Caki2 (cell line): ENCODE results near the gene MVP. TPM values are rescaled to one million over a fixed set of nuclear protein-coding genes. Genes with fewer than 3 reads are reported as not detected.
A peak's percentile ranks its signal among the peaks of the same experiment; 100 is the strongest.
"Not testable (repeated sequence)": the region's sequence is repeated elsewhere in the genome, so short reads cannot be mapped to it uniquely, and the experiment has no call there.

ENCODE experiments used
- DNase-seq: peaks from one replicate; pipeline ENCODE4 v3.0.0-alpha.2; 2015; ENCODE audit warnings: low read depth
- in situ Hi-C: cut with HindIII; loops from 2 replicates; pipeline ENCODE4 v1.10.0; 2016; ENCODE audit warnings: low sequenced_read_pairs, low pct_unique_long_range_greater_than_20kb, mixed read lengths
- total RNA-seq: library from RNA; depleted of rRNA; stranded (reverse); fragments of >200 nt; shearing (Covaris generic); gene quantifications from 2 replicates; pipeline ENCODE4 v1.2.3, GENCODE V29; 2014; ENCODE audit warnings: low replicate concordance

The MVP gene
- total RNA-seq, 1 experiment from 2014 or later = 291 TPM

DNA sequence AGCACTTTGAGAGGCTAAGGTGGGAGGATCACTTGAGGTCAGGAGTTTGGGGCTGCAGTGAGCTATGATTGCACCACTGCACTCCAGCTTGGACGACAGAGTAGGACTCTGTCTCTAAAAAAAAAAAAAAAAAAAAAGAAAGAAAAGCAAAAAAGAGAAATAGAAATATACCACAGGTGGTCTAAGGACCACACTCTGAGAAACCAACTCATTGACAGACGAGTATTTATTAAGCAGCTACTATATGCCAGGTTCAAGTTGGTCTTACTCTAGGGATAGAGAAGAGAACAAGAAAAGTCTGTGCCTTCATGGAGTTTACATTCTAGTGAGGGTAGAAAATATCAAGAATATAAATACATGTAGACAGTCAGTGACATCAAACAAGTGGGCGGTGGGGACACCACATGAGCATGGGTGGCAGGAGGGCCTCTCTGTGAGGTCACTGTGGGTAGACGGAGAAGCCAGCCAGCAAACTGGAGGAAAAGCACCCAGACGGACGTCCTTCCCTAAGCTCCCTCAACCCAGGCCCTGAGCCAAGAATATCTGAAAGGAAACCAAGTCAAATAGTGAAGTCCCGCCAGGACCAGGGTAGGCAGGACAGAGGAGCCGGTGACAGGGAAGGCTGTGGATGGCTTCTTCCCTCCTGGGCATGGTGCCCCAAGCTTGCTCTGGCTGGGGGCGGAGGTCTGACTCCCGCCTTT lies 38.0 kb downstream of the MVP start:
- in situ Hi-C loops = no loop called here
- DNase-seq = no peak

DNA sequence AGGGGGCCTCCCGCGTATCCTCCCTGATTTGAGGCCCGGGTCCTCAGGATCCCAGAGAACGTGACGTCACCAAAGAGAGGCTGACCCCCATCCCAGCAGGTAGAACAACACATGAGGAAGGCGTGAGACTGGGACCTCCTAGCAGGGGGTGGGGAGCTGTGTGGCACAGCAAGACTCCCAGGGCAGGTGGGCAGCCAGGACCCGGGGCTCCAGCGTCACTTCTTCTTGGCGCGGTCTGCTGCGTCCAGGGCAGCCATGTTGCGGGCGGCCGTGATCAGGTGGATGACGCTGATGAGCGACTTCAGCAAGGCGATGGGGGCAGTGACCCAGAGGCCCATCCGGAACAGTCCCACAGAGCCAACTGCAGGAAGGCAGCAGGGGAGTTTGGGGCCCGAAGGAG lies 38.7 kb downstream of the MVP start:
- in situ Hi-C loops = no loop called here
- no peak for DNase-seq

DNA sequence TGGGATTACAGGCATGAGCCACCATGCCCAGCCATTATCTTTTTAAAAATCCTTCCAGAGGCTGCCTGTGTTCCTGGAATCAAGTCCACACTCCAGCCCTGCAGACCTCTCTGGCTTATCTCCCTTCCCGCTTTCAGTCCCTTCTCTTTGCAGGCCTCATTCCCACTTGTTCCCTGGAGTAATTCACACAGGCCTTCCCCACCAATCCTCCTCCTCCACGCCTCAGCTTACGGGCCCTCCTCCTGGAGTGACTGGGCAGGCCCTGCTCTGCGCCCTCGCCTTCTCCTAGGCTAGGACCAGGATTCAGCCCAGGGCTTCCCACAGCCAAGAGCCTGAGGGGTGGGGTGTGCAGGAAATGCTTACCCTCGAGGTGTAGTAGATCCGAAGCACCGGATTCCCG lies 40.0 kb downstream of the MVP start:
- in situ Hi-C loops = no loop called here
- no peak for DNase-seq

DNA sequence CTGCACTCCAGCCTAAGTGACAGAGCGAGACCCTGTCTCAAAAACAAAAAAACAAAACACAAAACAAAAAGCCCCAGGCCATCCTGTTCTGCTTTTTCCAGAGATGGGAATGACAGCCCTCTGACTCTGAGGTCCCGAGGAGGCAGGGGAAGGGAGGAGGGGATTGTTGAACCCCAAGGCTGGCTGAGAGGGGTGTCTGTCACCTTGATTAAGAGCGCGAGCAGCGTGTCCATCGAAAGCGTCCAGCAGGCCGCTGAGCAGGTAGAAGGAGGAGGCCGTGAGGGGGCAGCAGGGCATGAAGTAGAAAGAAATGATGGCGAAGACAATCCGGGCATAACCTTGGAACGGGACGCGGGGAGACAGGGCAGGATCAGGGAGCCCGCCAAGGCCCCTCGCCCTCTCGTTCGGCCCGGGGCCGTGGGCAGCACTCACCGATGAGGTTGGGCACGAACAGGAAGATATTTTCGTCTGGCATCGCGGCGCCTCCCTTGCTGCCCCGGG lies 42.2 kb downstream of the MVP start:
- in situ Hi-C loops = no loop called here
- DNase-seq = peak; percentile 55

DNA sequence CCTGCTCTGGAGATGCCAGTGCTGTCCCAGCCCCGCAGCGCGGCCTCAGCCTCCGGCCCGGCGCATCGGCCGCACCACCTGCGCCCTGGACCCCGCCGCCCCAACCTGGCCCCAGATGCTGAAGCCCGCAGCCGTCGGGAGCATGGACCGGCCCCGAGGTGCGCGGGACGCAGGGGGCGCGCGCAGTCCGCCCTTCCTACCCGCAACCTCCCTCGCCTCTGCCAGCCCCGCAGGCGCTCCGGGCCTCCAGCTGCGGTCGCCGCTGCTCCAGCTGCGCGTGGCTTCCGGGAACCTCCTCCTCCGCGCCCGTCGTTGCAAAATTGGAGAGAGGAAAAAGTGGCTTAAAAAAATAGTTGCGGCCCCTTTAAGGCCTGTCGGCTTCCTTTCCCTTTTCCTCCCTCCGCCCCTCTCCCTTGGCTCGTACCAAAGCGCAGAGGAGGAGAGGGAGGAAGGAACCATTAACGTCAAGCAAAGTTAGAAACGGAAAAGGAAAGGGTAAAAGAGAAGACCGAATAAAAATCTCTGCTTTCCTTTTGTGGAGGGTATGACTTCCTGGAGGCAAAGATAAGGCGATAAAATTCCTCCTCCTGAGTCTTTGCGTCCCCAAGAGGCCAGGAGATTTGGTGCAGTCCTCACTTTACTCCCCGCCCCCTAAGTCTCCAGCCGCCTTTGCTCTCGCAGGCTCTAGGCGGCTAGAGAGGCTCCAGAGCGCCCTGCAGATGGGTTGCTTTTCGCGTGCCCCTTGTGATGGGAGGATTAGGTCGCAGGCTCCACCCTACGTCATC lies 42.8 kb downstream of the MVP start, which contains the start of gene CDIPT:
Gene CDIPT (minus strand): TSS at position 343 of the 785 bp plus-strand sequence. CDS start 369 bp downstream, outside the sequence.
- in situ Hi-C loops = no loop called here
- DNase-seq = peak; percentile 98

DNA sequence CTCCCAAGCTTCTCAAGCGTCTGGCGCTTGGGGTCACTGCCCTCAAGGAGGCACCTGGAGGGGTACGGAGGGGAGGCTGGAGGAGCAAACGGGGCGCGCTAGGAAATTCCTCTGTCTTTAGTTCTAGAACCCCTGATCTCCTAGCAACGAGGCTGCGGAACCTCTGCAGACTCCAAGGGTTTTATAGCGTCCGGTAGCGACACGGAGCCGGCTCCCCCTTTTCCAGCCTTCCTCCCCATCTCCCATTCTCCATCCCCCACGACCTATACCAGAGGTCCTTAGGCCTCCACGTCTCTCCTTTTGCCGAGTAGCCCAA lies 43.4 kb downstream of the MVP start:
- in situ Hi-C loops = no loop called here
- no peak for DNase-seq

DNA sequence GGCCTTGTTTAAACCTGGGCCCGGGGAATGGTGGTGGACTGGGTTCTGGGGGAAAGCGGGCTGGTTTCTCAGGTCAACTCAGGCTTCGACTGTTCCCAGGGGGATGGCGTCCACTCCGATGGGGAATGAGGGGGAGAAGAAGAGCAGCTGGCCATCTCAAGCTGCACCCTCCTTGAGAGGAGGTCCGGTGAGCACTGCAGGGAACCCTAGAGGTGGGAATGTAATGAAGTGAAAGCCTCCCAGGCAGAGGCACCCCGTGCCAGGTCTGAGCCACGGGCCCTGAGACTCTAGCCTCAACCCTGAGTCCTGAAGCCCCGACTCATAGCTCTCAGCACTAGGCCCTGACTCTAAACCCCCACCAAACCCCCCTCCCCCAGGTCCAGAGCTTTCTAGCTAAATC lies 43.9 kb downstream of the MVP start:
- DNase-seq = no peak
- in situ Hi-C loops = no loop called here

DNA sequence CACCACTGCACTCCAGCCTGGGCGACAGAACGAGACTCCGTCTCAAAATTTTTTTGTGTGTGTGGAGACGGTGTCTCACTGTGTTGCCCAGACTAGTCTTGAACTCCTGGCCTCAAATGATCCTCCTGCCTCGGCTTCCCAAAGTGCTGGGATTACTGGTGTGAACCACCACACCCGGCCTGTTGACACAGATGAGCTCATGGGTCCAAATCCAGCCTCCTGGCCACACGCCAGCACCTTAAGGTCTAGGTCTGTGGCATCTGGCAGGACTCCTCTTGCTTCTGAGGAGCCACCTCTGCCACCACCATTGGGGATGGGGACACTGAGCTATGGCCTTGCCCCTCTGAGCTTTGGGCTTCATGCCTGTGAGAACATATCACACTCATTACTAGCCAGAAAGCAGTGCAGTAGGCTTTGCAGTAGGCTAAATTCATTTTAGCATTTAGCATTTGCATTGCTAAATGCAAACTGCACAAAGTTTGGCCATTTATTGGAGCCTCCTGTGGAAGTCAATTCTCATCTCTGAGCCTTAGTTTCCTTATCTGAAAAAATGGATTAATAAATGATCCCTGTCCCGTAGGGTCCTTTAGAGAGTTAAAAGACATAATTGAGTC lies 48.2 kb downstream of the MVP start:
- no peak for DNase-seq
- in situ Hi-C loops = no loop called here

DNA sequence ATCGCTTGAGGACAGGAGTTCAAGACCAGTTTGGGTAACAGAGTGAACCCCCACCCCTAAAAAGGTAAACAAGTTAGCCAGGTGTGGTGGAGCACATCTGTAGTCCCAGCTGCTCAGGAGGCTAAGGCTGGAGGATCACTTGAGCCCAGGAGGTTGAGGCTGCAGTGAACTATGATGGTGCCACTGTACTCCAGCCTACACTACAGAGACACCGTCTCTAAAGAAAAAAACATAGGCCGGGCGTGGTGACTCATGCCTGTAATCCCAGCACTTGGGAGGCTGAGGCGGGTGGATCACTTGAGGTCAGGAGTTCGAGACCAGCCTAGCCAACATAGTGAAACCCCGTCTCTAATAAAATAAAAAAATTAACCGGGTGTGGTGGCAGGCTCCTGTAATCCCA lies 48.8 kb downstream of the MVP start:
- in situ Hi-C loops, DNase-seq: not testable (repeated sequence)

DNA sequence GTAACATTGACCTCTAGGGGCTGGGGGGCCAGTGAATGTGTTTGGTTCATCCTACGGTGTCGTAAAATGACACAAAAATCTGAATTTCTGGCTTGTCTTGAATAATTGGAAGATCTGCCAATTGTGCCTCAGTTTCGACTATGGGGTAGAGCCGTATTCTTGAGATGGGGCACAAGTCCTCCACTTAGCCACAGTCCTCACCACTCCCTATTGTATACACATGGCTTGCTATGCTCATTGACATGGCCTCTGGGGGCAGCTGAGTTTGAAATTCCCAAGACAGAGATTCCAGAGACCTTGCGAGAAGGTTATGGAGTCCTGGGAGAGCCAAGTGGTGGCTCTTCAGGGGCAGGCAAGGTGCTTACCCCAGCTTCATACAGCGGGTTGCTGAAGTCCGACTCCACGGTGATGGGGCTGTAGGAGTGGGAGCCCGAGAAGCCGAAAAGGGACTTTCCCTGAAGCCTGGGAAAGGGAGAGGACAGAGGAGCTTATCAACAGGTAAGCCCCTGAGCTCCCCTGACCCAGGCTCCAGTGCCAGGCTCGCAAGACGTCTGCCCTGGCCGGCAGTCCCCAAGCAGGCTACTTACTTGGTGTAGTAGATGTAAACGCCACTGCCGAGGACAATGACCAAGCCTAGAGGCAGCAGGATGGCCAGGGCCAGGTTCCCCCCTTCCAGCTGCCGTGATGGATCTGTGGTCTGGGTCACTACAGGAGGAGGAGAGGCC lies 51.7 kb downstream of the MVP start:
- DNase-seq = no peak
- in situ Hi-C loops = no loop called here

DNA sequence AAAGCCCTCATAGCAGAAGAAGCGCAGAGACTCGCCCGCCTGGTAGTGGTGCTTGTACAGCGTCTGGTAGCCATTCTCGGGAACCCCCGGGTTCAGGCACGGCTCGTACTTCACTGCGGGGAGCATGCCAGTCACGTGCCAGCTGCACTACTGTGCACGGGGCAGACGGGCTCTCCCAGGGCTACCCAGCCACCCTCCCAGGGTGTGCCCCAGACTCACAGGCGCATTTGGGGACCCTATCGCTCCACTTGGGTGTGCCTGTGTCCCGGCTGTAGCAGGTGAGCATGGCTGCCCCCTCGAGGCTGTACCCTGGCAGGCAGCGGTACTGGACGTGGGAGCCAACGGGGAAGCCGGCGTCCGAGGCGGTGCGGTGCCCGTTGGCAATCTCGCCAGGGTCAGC lies 53.1 kb downstream of the MVP start:
- in situ Hi-C loops = no loop called here
- DNase-seq = no peak

DNA sequence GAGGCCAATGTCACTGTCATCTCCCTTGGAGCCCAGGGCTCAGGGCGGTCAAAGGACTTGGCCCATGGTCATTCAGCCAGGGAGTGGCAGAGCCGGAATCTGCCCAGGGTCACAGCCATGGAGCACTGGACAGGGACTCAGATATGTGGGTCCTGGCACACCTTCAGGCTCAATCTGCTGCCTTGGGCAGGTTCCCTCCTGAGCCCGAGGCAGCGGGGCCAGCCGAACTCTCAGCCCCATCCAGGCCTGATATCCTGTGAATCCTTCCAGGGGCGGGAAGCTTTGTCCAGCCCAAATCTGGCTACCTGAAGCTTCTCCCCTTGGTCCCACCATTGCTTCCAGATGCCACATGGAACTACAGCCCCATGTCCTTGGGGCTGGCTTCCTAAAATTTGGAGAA lies 54.9 kb downstream of the MVP start:
- DNase-seq = no peak
- in situ Hi-C loops = no loop called here

DNA sequence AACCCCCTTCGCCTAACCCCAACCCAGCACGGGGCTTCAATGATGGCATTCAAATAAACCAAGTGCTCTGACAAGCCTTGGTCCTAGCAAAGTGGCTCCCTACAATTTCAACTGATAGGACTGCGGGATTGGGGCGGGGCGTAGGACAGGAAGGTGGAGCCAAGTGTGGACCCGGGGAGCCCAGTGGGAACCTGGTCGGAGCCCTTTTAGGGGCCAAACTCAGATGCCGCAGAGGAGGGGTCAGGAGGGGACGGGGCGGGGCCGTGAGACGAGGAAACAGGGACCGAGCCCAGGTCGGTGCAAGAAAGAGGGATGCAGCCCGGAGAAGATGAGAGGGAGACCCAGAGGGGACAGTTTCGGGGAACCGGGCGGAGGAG lies 55.9 kb downstream of the MVP start:
- in situ Hi-C loops = no loop called here
- no peak for DNase-seq

DNA sequence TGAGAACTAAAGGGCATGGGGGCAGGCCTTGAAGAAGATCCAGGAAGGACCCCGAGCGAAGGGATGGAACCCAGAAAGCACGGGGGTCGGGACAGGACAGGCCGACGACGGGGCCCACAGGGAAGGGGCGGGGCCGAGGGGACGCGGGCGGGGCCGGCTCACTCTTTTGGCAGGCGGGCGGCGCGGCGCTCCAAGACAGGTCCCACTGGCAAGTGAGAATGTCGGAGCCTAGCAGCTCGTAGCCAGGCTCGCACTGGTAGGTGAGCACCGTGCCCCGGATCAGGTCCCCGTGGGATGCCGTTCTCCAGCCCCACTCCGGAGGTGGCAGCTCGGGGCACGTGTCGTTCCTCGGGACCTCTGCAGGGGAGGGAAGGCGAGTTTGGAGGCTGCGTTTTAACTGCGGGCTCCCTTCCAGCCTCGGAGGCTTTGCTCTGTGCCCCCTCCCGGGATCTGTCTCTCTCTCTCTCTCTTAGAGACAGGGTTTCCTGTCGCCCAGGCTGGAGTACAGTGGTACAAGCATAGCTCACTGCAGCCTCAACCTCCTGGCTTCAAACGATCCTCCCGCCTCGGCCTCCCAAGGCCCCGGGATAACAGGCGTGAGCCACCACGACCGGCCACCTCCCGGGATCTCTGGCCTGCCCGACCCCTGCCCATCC lies 56.5 kb downstream of the MVP start:
- in situ Hi-C loops = no loop called here
- no peak for DNase-seq

DNA sequence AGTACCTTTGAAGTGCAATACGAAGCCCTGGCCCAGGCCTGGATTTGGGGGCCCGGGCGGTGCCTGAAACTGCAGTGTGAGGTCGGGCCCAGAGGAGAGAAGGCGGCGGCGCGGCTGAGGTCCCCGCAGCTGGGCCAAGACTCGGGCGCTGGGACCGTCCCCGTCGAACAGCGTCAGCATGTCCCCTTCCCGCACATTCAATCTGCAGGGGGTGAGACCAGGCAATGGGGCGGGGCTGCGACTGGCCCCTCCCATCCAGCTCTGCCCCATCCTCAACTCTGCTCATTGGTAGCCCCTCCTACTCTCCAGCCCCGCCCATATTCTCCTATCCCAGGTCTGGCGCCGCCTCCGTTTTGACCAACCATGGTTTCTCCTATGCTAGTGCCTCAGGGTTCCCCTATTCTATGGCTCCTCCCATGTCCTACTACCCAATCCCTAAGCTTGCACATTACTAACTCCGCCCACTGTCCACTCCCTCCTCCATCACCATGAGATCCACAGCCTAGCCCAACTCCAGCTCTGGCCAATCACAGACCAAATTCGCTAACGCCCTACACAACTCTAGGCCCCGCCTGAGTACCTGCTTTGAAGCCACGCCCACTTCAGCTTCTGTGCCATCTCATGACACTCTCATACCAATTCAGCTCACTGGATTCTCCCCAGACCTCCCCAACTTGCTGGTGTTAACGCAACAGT lies 57.2 kb downstream of the MVP start:
- peak; percentile 76 for DNase-seq
- in situ Hi-C loops = no loop called here

DNA sequence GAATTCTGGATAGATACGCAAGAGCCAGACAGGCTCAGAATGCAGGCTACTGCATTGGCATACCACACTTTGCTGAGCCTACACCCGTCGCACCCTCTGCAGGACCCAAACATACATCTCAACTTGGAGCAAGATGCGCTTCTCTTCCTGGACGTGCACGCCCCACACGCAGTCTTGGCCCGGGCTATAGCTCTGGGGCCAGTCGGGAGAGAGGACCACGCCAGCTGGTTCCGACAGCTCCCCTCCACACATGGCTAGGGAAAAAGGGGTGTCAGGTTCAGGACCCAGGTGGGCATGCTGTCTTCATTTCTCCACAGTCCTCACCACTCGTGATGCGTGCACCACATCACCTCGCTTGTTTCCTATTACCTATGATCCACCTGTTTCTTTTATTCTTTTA lies 57.9 kb downstream of the MVP start:
- in situ Hi-C loops = no loop called here
- no peak for DNase-seq

DNA sequence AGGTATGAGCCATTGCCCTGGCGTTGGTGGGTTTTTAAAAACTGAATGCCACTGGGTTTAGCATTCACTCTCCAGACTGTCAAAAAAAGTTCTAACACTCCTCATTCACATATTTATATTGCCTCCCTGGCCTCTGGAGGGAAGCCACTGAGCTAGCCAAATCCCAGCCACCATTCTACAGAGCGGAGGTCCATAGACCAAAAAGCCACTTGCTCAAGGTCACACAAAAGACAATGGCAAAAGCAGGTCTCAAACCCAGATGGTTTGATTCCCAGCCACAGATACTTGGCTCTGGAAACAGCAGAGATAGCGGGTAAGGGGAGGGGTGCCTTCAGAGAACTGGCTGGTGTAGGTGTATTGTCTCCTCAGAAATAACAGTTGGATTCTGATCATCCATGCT lies 60.8 kb downstream of the MVP start:
- DNase-seq = no peak
- in situ Hi-C loops = no loop called here

DNA sequence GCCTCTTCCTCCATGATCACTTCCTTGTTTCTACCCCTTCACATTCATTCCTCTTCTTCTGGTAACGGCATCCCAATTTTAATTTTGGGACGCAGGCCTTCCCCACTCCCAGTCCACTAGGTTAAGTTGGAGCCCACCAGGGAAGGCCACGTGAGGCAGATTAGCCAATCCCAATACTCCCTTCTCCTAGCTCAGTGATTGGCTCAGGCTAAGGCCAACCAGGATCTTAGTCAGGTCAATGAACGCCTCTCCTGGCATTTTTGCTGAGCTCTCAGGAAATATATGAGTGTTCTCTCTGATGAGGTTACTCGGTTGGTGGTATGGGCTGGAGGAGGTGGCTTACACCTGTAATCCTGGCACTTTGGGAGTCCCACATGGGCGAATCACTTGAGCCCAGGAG lies 63.7 kb downstream of the MVP start:
- no peak for DNase-seq
- in situ Hi-C loops = no loop called here
